Activated CD4-positive, alpha-beta T cell treated with anti-CD3 and anti-CD28 coated beads, Interleukin-2, amount 10 ng/mL, durations not matched to agents 24 days and 14 days (primary cell): ENCODE measurements around the gene PLXNA2. TPM values are rescaled to one million over a fixed set of nuclear protein-coding genes. Genes with fewer than 3 reads are reported as not detected.

Experiments
- DNase-seq: peaks from one replicate; pipeline ENCODE4 v3.0.0; 2022
- H3K27ac Mint-ChIP-seq: one replicate; pipeline ENCODE4 v1.8.0; 2022; ENCODE audit warnings: mild to moderate bottlenecking, mixed read lengths
- H3K27me3 Mint-ChIP-seq: one replicate; pipeline ENCODE4 v1.8.0; 2022; ENCODE audit warnings: mixed read lengths
- H3K36me3 Mint-ChIP-seq: one replicate; pipeline ENCODE4 v1.8.0; 2022; ENCODE audit warnings: low read depth, mild to moderate bottlenecking, mixed read lengths
- H3K4me1 Mint-ChIP-seq: one replicate; pipeline ENCODE4 v1.8.0; 2021; ENCODE audit warnings: mixed read lengths
- H3K4me3 Mint-ChIP-seq: one replicate; pipeline ENCODE4 v1.8.0; 2022; ENCODE audit warnings: mild to moderate bottlenecking, moderate library complexity, mixed read lengths
- H3K9me3 Mint-ChIP-seq: one replicate; pipeline ENCODE4 v1.8.0; 2021; ENCODE audit warnings: mixed read lengths
- intact Hi-C: fragments of 100-400 bp; cut with micrococcal nuclease; formaldehyde crosslinking; loops from one replicate; pipeline ENCODE4 v1.15.1; 2023
- total RNA-seq: library from RNA; stranded (reverse); gene quantifications from 2 replicates; pipeline ENCODE4 v1.2.3, GENCODE V29; 2022

Gene PLXNA2
- total RNA-seq, 1 donor from 2014 or later = not detected

DNA sequence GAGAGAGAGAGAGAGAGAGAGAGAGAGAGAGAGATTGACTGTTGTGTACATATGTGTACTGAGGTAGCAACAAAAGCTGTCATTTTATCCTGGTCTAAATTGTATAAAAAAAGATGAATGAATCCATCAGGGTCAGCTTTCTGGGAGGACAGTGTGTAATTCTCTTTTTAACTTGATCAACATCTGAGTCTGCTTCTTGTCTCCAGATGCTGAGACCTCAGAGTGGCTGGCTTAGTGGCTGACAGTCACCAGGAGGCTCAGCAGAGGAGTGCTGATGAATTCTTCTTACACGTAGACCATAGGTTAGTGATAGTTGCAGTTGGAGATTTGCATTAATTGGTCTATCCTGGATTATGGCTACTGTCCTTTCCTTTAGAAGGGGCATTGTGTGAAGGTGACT lies 28.5 kb upstream of the PLXNA2 start:
- no peak for DNase-seq
- H3K27me3 Mint-ChIP-seq = peaks cover 30% of the 10 kb centered on the region
- H3K9me3 Mint-ChIP-seq = no peaks in the 10 kb centered on the region
- H3K36me3 Mint-ChIP-seq = no peaks in the 10 kb centered on the region
- H3K4me3 Mint-ChIP-seq = no peak overlapping the region
- intact Hi-C loops = no loop called here
- H3K27ac Mint-ChIP-seq = no peak overlapping the region
- no peaks in the 10 kb centered on the region for H3K4me1 Mint-ChIP-seq

DNA sequence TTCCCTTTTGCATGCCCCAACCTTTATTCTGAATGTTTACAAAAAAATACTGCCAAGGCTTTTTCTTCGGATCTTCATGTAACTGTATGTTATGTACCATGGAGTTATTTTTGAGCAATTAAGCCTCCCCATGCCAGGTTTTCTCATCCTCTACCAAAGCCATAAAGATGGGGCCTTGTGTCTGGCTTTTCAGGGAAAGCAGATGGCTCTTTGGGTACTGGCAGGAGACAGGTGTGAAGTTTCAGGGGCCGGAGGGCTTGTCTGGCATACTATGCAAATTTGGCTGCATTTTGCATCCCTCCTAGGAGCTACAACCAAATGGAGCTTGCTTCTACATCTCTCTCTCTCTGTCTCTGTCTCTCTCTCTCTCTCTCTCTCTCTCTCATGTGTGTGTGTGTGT lies 28.1 kb upstream of the PLXNA2 start:
- Mint-ChIP-seq H3K27ac (no peak overlapping the region), H3K4me3 (no peak overlapping the region), H3K27me3 (peaks cover 26% of the 10 kb centered on the region), H3K4me1 (no peaks in the 10 kb centered on the region), H3K36me3 (no peaks in the 10 kb centered on the region), H3K9me3 (no peaks in the 10 kb centered on the region)
- DNase-seq = no peak
- intact Hi-C loops = no loop called here

DNA sequence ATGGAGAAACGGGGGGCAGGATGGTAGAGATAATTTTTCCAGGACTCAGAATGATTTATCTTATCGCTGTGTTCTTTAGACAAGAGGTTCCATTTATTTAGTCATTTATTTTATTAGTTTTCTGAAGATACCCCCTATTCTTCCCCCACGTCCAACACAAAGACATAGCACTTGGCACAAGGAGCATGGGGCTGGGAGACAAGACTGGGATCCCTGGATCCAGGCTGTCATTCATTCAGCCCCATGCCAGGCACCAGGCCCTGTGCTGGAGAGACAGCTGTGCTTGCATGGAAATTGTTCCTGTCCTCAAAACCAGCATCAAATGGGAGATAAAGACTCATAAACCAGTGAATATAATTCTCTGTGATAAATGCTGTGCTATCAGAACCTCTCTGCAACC lies 27.1 kb upstream of the PLXNA2 start:
- Mint-ChIP-seq H3K9me3 (no peaks in the 10 kb centered on the region), H3K4me1 (no peaks in the 10 kb centered on the region), H3K4me3 (no peak overlapping the region), H3K36me3 (no peaks in the 10 kb centered on the region), H3K27me3 (peaks cover 20% of the 10 kb centered on the region), H3K27ac (no peak overlapping the region)
- no peak for DNase-seq
- intact Hi-C loops = no loop called here

DNA sequence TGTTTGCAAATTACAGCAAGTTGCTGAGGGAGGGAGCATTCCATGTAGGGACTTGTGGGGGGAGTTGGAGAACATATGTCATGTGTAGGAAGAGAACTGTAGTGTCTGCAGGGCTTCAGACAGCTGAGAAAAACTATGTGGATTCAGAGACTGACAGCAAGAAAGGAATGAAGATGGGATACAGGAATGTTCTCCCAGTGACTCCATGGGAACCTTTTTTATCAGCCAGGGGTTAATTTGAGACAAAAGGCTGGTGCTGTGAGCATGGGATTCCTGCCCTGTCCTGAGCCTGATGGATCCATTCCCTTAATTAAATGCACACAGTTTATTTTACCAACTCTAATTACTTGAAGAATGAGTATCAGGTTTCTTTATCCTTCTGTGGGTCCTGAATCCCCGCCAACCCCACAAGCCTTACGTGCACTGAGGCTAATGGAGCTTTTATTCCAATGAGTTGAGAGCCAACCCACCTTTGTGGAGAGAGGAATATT lies 26.5 kb upstream of the PLXNA2 start:
- H3K4me3 Mint-ChIP-seq = no peak overlapping the region
- H3K27ac Mint-ChIP-seq = no peak overlapping the region
- intact Hi-C loops = no loop called here
- no peaks in the 10 kb centered on the region for H3K36me3 Mint-ChIP-seq
- H3K9me3 Mint-ChIP-seq = no peaks in the 10 kb centered on the region
- no peak for DNase-seq
- peaks cover 15% of the 10 kb centered on the region for H3K27me3 Mint-ChIP-seq
- H3K4me1 Mint-ChIP-seq = no peaks in the 10 kb centered on the region

DNA sequence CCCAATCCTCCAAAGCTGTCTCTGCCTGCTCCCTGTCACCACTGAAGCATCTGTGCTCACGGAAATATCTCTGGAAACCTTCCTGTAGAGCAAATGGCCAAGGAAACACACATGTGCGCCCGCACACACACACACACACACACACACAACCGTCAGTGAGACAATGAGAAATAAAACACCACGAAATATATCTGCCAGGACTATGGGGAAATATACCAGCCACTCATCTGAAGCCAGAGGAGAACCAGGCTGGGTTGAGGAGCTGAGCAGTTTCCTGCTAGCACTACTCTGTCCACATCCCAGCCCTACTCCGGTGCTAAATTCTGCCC lies 25.1 kb upstream of the PLXNA2 start:
- H3K27me3 Mint-ChIP-seq = peaks cover 21% of the 10 kb centered on the region
- DNase-seq = no peak
- H3K36me3 Mint-ChIP-seq = no peaks in the 10 kb centered on the region
- no peak overlapping the region for H3K27ac Mint-ChIP-seq
- no peak overlapping the region for H3K4me3 Mint-ChIP-seq
- no peaks in the 10 kb centered on the region for H3K9me3 Mint-ChIP-seq
- intact Hi-C loops = no loop called here
- H3K4me1 Mint-ChIP-seq = no peaks in the 10 kb centered on the region

DNA sequence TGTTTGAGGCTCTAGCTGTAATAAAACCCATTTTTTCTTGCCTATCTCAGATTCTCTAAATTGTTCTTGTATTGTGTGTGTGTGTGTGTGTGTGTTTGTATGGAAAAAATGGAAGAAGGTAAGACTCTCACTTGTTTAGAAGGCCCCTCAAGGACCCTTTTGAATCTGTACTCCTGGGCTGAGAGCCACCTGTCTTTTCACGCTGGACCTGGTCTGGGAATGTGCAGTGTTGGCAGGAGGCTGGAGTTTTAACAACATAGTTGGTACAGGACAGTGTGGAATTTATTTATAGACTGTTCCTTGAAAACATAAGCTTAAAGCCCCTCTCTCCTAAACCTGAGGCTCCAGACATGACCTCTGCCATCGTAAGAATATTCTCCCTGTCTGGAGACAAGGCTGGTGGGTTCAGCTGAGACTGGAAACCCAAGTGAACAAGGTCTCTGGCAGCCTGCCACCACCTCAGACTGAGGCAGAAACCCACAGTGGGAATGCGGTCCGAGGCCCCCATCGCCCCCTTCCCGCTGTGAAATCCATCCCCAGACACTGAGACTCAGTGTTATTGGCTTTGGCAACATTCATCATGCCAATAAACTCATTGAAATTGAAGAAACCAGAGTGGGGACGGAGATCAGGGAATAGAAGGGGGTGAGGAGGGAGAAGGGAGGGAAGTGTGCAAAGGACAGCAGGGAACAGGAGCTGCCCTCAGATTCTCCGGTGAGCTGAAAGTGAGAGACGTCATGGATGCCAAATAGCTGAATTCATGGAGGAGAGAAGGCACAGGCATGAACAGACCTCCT lies 24.6 kb upstream of the PLXNA2 start:
- intact Hi-C loops = no loop called here
- no peak for DNase-seq
- Mint-ChIP-seq H3K9me3 (no peaks in the 10 kb centered on the region), H3K27me3 (peaks cover 24% of the 10 kb centered on the region), H3K36me3 (no peaks in the 10 kb centered on the region), H3K4me3 (no peak overlapping the region), H3K4me1 (no peaks in the 10 kb centered on the region), H3K27ac (no peak overlapping the region)

DNA sequence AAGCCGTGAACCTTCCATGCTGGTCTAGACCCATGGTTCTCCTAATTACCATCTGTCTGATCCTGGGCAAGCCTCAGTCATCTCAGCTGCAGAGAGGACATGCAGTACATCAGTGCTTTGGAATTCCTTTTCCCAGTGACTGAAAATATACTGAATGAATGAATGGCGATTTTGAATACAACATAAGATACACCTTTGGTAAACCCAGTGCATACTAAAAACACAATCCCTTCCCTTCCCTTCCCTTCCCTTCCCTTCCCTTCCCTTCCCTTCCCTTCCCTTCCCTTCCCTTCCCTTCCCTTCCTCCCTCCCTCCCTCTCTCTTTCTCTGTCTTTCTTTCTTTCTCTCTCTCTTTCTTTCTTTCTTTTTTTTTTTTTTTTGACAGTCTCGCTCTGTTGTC lies 21.3 kb upstream of the PLXNA2 start:
- Mint-ChIP-seq H3K9me3 (no peaks in the 10 kb centered on the region), H3K4me3 (no peak overlapping the region), H3K36me3 (no peaks in the 10 kb centered on the region), H3K27me3 (peaks cover 26% of the 10 kb centered on the region), H3K4me1 (no peaks in the 10 kb centered on the region), H3K27ac (no peak overlapping the region)
- intact Hi-C loops = no loop called here
- no peak for DNase-seq

DNA sequence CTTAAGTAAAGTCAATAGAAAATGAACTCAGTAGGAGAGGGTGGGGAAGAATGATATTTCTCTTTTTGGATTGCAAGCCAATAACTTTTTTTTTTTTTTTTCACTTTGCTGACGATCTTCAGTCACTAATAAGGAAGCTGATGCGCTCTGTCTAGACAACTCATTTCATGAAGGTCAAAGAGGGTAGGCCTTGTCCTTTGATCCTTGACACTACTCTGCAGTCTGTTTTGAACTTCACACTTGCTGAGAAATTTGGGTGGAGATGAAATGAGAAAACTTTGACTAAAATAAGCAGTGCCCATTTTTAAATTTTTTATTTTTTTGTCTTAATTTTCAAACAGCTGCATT lies 20.9 kb upstream of the PLXNA2 start:
- Mint-ChIP-seq H3K27ac (no peak overlapping the region), H3K4me1 (no peaks in the 10 kb centered on the region), H3K9me3 (no peaks in the 10 kb centered on the region), H3K27me3 (peaks cover 25% of the 10 kb centered on the region), H3K4me3 (no peak overlapping the region), H3K36me3 (no peaks in the 10 kb centered on the region)
- DNase-seq = no peak
- intact Hi-C loops = no loop called here

DNA sequence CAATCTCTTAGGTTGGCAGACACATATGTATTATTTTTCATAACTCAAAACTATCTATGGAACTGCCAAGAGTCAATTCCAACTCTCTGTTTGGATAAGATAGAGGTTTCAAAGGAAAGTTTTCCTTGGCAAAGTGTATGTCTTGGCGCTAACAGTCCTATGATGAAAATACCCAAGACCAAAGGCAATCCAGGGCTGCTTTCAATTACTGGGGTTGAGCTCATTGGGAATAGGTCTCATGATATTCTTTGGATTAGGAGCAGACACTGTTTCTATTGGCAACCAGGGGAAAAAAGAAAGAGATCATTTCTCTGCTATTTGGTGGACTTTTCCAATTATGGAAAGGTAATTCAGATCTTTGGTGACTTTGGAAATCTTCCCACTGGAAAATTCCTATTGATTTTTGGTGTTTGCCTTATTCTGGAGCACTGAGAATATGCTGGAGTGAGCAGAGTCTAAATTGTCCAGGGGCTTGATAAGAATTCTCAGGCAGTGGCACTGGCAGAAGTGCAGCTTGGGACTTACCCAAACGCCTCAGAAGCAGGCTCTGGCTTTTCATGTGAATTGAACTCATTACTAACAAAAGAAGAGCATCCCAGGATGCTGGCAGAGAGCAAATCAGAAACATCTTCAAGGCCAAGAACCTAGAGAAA lies 20.4 kb upstream of the PLXNA2 start:
- no peaks in the 10 kb centered on the region for H3K9me3 Mint-ChIP-seq
- no peak overlapping the region for H3K4me3 Mint-ChIP-seq
- H3K27ac Mint-ChIP-seq = no peak overlapping the region
- no peak for DNase-seq
- no peaks in the 10 kb centered on the region for H3K36me3 Mint-ChIP-seq
- H3K27me3 Mint-ChIP-seq = peaks cover 23% of the 10 kb centered on the region
- H3K4me1 Mint-ChIP-seq = no peaks in the 10 kb centered on the region
- intact Hi-C loops = no loop called here

DNA sequence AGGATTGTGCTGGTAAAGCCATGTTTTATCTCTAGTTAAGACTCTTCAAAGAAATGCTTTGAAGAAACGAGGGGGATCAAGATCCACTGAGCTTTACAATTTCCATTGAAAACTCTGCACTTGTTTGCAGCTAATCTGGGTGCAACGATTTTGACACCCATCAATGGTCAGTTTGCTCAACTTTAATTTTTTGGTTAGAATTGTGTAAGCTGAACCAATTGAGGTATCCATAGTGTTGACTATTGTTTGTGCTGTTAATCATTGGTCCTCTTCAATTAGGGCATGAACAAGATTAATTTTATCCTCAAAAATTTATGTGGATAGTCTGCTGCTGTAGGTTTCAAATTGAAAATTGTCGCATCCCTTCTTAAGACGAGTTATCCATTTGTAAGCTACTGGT lies 17.7 kb upstream of the PLXNA2 start:
- no peak overlapping the region for H3K27ac Mint-ChIP-seq
- no peak overlapping the region for H3K4me3 Mint-ChIP-seq
- H3K36me3 Mint-ChIP-seq = no peaks in the 10 kb centered on the region
- intact Hi-C loops = no loop called here
- no peak for DNase-seq
- H3K9me3 Mint-ChIP-seq = no peaks in the 10 kb centered on the region
- peaks cover 24% of the 10 kb centered on the region for H3K27me3 Mint-ChIP-seq
- H3K4me1 Mint-ChIP-seq = no peaks in the 10 kb centered on the region

DNA sequence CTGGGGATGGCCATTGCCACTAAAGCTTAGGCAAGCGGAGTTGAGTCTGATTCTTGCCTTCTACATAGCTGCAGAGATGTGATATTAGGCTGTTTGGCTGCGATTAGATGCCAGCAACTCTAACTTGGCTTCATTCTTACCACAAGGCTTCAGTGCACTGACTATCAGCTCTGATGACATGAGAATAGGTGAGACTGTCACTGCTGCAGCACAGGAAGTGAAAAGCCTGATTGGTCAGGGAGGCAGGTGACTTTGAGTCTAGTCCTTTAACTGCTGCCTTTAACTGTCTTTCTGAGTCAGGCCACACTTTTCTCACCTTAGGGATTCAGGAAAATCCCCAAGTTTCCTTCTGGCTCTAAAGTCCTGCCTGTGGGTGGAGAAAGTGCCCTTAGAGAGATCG lies 14.1 kb upstream of the PLXNA2 start:
- Mint-ChIP-seq H3K27me3 (peaks cover 21% of the 10 kb centered on the region), H3K9me3 (no peaks in the 10 kb centered on the region), H3K27ac (no peak overlapping the region), H3K4me3 (no peak overlapping the region), H3K36me3 (no peaks in the 10 kb centered on the region), H3K4me1 (no peaks in the 10 kb centered on the region)
- DNase-seq = no peak
- intact Hi-C loops = no loop called here

DNA sequence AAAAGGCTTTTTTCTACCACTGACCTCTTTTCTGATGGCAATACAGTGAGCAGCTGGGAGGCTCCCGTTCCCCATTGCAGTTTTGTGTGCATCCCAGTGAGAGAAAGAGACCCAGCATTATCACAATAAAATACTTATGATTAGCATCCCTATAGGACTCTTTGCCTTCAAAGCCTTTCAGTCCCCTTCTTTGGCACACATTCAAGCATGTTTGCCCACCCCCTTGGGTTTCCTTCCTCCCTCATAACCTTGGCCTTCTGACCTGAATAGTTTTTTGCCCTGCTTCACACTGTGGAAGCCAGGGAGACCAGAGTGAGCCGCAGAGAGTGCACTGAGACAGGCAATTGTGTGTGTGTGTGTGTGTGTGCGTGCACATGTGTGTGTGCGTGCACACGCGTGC lies 13.2 kb upstream of the PLXNA2 start:
- H3K36me3 Mint-ChIP-seq = no peaks in the 10 kb centered on the region
- no peak overlapping the region for H3K4me3 Mint-ChIP-seq
- intact Hi-C loops = no loop called here

DNA sequence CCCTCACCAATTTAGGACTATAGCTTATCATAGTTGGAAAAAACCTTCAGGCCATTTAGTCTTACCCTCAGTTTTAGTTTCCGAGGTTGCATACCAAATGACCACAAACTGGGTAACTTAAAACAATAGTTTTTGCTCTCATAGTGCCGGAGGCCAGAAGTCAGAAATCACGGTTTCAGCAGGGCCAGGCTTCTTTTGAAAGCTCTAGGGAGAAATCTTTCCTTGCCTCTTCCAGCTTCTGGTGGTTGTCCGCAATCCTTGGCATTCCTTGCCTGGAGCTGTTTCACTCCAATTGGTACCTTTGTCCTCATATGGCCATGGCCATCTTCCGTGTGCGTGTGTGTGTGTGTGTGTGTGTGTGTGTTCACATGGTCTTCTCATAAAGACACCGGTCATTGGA lies 12.4 kb upstream of the PLXNA2 start:
- H3K4me3 Mint-ChIP-seq = no peak overlapping the region
- no peak overlapping the region for H3K27ac Mint-ChIP-seq
- H3K27me3 Mint-ChIP-seq = peaks cover 17% of the 10 kb centered on the region
- H3K9me3 Mint-ChIP-seq = no peaks in the 10 kb centered on the region
- intact Hi-C loops = no loop called here
- H3K4me1 Mint-ChIP-seq = no peaks in the 10 kb centered on the region
- no peaks in the 10 kb centered on the region for H3K36me3 Mint-ChIP-seq
- DNase-seq = no peak

More for the DNA sequence above, 13.2 kb upstream of the PLXNA2 start:
- Mint-ChIP-seq H3K4me1 (no peaks in the 10 kb centered on the region), H3K9me3 (no peaks in the 10 kb centered on the region), H3K27me3 (peaks cover 20% of the 10 kb centered on the region), H3K27ac (no peak overlapping the region)
- no peak for DNase-seq

DNA sequence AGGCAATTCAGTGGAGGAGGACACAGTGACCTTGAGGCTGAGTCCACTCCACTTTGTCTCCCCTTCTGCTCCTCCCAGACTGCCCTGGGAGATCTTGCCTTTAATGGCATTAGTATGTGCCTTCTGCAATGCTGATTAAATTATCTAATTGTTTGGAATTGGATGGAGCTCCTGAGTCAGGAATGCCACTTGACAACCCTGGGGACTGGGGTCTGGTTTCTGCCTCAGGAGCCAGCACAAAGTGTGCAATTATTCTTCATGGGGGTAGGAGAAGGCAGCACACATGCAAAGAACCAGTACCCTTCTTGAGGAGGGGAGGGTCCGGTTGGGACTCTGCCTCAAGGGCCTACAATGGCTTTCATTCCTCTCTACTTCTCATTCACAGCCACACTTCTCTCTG lies 11.9 kb upstream of the PLXNA2 start:
- Mint-ChIP-seq H3K9me3 (no peaks in the 10 kb centered on the region), H3K4me1 (no peaks in the 10 kb centered on the region), H3K27ac (no peak overlapping the region), H3K27me3 (peaks cover 18% of the 10 kb centered on the region), H3K4me3 (no peak overlapping the region), H3K36me3 (no peaks in the 10 kb centered on the region)
- intact Hi-C loops = no loop called here
- no peak for DNase-seq

DNA sequence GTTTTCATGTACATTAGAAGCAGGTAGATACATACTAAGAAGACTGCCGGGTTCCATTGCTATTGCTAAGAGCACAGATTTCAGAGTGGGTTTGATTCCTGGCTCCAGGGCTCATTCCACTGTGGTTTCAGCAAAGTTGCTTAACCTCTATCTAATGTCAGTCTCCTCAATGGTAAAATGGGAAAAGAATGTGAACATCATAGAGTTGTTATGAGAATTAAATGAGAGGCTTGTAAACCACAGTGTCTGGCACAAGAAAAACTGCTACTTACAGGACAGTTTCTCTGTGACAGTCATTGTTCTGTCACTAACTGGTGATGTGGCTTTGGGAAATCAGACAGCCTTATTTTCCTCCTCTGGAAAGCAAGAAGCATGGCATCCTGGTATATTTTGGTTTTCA lies 10.7 kb upstream of the PLXNA2 start:
- DNase-seq = no peak
- intact Hi-C loops = no loop called here
- Mint-ChIP-seq H3K4me3 (no peak overlapping the region), H3K4me1 (no peaks in the 10 kb centered on the region), H3K27ac (no peak overlapping the region), H3K36me3 (no peaks in the 10 kb centered on the region), H3K27me3 (peaks cover 18% of the 10 kb centered on the region), H3K9me3 (no peaks in the 10 kb centered on the region)
